Stimulated activated CD4-positive, alpha-beta T cell treated with anti-CD3 and anti-CD28 coated beads, Interleukin-4, amount 100 ng/mL, for 48 hours (primary cell): ENCODE measurements around the gene ADAMTS20.
"Not testable (repeated sequence)": the region's sequence is repeated elsewhere in the genome, so short reads cannot be mapped to it uniquely, and the experiment has no call there.

ENCODE experiments used
- DNase-seq, 2 donors: peaks; one replicate each; pipeline ENCODE4 v3.0.0-alpha.2; 2020; ENCODE audit warnings: low read depth in 2 of 2

The ADAMTS20 gene

GRCh38 chr12:43362910-43363694, 188.9 kb downstream of the ADAMTS20 start:
- DNase-seq, result no peak

- DNase-seq, result no peak
These were observed 190.8 kb downstream of the ADAMTS20 start for GRCh38 chr12:43361031-43361710.

- not testable (repeated sequence) for DNase-seq
These were observed 192.0 kb downstream of the ADAMTS20 start for GRCh38 chr12:43360001-43360400.

DNA sequence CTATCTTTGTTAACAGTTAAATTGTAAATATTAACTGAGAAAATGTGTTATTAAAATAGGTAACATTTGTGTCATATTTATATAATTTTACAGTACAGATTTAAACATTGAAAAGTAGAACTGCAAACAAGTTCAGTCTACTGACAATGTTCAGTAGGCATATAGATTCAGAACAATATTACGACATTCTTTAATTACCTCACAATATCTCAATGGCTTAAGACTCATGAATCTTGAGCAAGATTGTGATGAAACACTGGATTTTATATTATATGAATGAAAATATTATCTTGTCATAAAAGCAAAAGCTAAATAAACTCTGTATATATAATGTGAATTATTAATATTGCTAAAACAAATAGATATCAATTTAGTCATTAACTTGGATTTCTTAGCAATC, 194.9 kb downstream of the ADAMTS20 start:
- no peak for DNase-seq

- DNase-seq, result no peak
These were observed 200.0 kb downstream of the ADAMTS20 start for GRCh38 chr12:43352001-43352400.

- DNase-seq, result no peak
These were observed 202.1 kb downstream of the ADAMTS20 start for GRCh38 chr12:43349863-43350262.

GRCh38 chr12:43348221-43348620, 203.8 kb downstream of the ADAMTS20 start:
- no peak for DNase-seq

DNA sequence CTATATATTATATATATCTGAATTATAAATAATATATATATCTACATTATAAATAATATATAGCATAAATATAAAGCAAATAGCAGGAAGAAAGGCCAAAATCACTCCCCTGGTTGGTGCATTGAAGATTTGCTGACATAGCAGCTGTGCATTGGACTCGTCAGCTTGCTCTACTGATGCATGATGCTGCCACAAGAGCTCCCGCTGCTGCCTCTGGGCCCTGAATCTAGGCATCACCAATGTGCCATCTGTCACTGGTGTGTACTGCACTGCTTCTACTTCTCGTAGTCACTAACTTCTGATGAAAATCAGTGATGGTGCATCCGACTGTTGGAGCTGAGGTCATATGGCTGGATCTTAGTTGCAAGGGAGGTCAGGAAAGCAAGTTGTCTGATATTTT, 205.0 kb downstream of the ADAMTS20 start:
- DNase-seq, result no peak

GRCh38 chr12:43345023-43345422, 207.0 kb downstream of the ADAMTS20 start:
- DNase-seq, result no peak

GRCh38 chr12:43341785-43342313, 210.2 kb downstream of the ADAMTS20 start:
- not testable (repeated sequence) for DNase-seq

DNA sequence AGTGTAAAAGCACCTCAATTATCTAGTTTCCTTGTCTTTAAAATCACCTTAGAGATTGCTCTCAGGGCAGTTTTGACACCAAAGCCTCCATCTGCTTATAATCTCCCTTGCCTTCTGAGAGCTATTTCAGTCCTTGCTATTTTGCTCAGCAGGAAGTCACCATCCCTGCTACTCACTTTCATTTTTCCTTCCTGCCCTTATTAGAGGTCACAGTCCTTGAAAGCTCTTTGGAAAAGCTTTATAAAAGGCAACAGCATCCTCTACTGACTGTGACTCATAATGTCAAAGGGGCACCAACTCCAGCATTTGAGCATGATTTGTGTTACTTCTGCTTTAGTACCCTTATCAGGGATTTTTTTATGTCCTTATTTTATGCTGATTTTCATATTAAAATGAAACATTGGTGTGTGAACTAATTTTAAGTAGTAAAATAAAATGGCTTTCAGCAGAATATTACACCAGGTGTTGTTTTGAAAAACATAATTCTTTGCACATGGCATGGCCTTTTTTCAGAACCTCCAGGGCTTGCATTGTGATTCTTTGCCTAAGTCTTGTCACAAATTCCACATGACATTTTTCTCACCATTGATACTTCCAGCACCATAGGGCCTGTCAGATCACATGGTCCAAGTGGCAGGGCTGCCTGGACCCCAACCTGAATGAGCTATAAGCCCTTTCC, 213.0 kb downstream of the ADAMTS20 start:
- DNase-seq, result no peak

GRCh38 chr12:43337571-43338444, 214.2 kb downstream of the ADAMTS20 start:
- no peak for DNase-seq

GRCh38 chr12:43336962-43337555, 214.9 kb downstream of the ADAMTS20 start:
- no peak for DNase-seq

DNA sequence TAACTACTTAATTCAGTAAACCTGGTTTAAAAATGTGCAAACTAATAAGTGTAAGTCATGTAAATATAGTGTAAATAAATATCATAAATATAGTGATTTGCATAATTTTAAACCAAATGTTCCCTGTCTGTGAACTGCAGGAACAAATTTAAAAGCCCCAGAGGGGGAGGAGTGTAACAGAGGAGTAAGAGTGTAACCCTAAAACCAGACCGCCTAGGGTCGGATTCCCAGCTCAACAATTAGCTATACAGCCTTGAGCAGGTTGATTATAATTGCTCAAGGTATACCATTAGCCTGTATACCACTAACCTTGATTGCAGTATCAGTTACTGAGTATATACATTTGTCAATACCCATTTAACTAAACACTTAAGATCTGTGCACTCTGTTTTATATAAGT, 218.4 kb downstream of the ADAMTS20 start:
- no peak for DNase-seq

DNA sequence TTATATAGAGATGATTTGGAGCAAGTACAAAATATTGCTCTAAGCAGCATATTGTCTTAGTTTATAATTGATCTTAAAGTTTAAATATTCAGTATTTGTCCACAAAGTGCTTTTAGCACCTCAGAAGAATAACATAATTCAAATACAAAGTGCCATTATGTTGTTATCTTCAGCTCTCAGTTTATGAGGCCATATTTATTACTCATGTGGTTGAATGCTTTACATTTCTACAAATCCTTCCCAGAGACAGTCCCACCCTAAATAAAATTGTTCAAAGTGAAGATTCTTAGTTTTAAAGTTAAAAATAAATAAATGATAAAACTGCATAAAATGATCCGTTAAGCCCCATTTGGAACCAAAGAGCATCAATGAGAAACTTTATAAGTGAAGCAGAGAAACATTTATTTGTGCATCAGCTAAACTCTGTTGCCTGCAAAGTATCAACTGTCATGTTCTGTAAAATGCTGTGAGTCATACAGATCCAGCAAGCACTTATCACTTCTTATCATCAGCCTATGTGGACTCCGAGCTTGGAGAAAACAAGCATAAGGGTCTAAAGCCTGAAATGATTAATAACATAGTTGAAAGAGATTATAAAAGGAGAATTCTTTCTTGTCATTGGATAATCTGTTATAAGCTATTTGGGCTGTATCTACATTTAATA, 218.9 kb downstream of the ADAMTS20 start:
- no peak for DNase-seq

DNA sequence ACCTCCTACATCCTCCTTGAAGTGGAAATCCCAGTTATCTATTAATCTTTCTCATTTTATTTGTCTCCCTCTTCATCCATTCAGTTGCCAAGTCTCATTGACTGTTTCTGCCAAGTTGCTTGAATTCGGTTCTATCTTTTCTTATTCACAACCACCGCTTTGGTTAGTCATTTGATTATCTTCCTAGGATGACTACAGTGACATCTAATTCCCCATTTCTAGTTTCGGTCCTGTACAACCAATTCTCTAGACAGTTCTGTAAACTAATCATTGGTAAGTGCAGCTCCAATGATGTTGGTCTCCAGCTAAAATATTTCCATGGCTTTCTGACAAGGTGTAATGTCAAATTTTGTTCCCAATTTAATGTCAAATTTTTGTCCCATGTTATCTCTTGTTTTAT, 220.1 kb downstream of the ADAMTS20 start:
- no peak for DNase-seq

DNA sequence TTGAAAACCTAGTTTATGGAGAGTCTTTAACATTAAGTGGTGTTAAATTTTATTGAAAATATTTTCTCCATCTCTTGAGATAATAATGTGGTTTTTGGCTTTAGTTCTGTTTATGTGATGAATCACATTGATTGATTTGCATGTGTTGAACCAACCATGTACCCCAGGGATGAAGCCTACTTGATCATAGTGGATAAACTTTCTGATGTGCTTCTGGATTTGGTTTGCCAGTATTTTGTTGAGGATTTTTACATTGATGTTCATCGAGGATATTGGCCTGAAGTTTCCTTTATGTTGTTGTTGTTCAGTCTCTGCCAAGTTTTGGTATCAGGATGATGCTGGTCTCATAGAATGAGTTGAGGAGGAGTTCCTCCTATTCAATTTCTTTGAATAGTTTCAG, 222.6 kb downstream of the ADAMTS20 start:
- DNase-seq, result no peak

DNA sequence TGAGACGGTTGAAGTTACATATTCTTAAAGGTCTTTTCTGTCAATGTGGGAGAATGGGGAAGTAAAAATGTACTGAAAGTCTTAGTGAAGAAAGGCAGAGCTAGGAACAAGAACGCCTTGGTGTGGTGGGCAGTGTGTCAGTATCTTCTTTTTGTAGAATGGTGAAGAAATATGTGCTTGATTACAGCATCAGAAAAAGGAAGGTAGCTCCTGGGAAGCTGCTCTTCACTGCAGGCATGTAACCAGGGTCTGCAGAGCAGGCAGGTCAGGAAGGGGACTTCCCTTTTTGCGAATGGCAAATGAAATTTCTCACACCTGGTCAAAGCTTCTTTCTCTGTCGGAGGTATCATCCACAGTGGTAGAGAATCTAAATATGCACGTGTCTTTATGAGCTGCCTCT, 226.2 kb downstream of the ADAMTS20 start:
- DNase-seq, result no peak

DNA sequence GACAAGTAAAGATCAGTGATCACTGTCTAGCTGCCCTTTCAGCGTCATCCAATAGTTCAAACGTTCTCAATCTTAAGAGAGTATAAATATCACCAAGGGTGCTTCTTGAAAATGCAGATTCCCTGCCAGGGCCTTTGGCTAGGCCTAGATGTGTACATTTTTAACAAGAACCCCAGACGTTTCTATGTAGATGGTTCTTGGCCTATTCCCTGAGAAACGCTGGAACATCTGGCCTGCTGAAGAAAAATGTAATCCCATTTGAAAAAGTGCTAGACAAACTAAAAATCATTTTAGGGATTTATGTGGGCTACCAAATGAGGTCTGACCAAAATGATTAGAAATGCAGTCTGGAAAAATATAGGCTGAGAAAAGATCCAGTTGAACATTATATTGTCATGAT, 231.7 kb downstream of the ADAMTS20 start:
- no peak for DNase-seq

DNA sequence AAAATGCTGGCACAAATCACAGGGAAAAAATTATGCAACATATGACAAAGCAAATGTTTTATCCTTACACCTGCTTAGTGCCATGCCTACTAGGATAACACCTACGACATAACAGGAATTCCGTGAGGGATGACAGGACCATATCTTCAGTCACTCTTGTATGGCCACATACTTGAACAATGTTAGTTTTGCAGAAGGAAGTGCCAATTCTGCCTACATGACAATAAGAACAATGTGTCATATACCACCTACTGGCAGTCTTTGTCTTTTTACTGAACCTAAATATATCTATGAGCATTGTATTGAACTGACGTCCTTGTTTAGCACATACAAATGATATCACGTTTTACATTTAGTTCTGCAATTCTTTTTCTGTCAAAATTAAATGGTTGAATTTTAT, 234.0 kb downstream of the ADAMTS20 start:
- DNase-seq, result no peak

DNA sequence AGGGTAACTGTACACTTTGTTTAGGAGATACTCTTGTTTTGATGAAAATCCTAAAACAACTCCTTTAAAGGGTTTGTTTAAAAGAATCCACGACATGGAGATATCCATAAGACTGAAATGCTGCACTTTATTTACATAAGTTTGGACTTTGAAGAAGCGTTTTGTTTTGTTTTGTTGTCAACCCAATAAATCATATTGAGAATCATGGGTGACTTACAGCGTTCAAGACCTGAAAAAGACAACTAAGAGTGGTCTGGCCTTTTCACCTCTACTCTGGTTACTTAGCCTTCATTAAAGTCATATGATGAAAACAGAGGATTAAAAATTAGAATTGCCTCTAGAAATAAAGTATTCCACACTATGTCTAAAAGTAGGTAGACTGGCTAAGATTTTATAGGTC, 234.8 kb downstream of the ADAMTS20 start:
- DNase-seq, result no peak
